Activated CD8-positive, alpha-beta memory T cell treated with anti-CD3 and anti-CD28 coated beads, Interleukin-2, amount 50 U/mL, for 1 hour (primary cell): ENCODE measurements around the gene ABCA5.
"Not testable (repeated sequence)": the region's sequence is repeated elsewhere in the genome, so short reads cannot be mapped to it uniquely, and the experiment has no call there.

Source experiments
- DNase-seq: peaks from one replicate; pipeline ENCODE4 v3.0.0-alpha.2; 2020; ENCODE audit errors: extremely low read depth

Gene ABCA5

DNA sequence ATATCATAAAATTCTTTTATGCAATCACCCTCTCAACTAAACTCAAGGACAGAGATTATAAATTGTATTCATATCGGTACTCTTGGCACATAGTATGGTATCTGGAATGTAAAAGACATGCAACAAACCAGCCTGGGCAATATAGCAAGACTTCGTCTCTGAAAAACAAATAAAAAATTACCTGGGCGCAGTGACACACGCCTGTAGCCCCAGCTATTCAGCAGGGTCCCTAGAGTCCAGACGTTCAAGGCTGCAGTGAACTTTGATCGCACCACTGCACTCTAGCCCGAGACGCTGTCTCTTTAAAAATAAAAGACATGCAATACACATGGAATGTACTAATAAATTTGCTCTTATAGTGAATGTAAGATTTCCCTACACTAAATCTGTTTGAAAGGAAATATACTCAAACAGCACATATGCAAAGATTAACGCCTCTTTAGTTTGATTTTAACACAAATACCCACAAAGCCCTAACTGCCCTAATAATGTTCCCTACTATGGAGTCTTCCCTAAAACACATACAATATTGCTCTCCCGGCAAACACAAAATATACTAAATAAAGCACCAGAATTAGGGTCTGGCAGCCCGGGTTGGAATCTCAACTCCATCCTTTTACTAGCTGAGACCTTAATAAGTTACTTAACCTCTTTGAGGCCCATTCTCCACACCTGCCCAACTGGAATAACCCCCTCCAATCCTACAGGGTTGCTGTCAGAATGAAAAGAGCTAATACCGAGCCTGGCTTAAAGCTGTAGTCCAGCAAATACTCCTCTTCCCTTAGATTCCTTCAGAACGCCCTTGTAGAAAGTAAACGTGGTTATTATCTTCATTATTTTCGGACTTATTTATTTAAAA lies 1.2 kb downstream of the ABCA5 start:
- no peak for DNase-seq

GRCh38 chr17:69323806-69324205 lies 3.1 kb downstream of the ABCA5 start:
- DNase-seq = no peak

DNA sequence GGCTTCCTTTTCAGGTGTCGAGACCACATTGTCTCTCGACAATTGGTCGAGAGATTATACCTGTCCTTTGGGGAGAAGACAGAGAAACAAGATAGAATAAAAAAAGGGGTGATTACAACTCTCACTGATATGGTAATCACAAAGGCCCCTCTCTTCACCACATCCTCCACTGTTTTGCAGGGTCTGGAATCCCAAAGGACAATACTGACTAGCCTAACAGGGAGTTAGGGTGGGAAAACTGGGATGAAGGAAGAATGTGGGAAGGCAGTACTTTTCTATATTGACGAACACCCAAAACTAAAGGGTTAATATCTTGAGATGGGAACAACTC lies 6.1 kb downstream of the ABCA5 start:
- DNase-seq = no peak

GRCh38 chr17:69320210-69320907 lies 6.6 kb downstream of the ABCA5 start:
- DNase-seq = no peak

DNA sequence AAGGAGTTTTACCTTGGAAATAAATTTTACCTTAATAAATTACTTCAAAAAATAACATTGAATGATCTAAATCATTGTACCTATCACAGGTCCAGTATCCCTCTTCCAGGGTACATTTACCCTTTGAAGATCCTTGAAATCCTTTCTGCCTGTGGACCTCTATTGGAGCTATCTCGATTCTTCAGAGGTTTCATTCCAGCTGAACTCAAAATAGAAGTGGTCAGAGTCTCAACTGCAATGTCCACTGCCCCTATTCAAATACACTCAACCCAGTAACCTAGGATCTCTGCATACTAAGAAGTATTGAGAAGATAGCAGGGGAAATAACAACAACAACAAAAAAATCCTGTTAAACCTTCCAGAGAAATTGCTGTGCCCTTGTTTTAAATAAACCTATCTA lies 9.3 kb downstream of the ABCA5 start:
- no peak for DNase-seq

GRCh38 chr17:69314246-69315065 lies 12.5 kb downstream of the ABCA5 start:
- DNase-seq = no peak

- DNase-seq = no peak
Measured at GRCh38 chr17:69305177-69305576, 21.8 kb downstream of the ABCA5 start.

GRCh38 chr17:69302682-69303081 lies 24.3 kb downstream of the ABCA5 start:
- no peak for DNase-seq

GRCh38 chr17:69300222-69300621 lies 26.7 kb downstream of the ABCA5 start:
- no peak for DNase-seq

GRCh38 chr17:69298120-69298722 lies 28.7 kb downstream of the ABCA5 start:
- not testable (repeated sequence) for DNase-seq

DNA sequence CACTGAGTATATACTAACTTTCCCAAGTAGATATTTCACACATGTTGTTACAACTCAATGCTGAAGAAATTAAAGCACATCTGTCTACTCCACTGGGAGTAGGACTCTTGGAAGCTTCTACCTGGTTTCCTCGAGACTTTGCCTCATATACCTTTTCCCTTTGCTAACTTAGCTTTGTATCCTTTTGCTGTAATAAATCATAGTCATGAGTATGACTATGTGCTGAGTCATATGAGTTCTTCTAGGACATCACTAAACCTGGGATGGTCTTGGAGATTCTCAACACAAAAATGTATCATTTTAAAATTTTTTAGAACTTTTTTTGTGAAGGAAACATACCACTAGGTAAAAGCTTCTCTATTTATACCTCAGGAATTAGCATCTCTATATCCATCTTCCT lies 39.8 kb downstream of the ABCA5 start:
- DNase-seq = no peak

- no peak for DNase-seq
Measured at GRCh38 chr17:69286257-69286656, 40.7 kb downstream of the ABCA5 start.

- no peak for DNase-seq
Measured at GRCh38 chr17:69284646-69285045, 42.3 kb downstream of the ABCA5 start.

- no peak for DNase-seq
Measured at GRCh38 chr17:69282002-69282401, 44.9 kb downstream of the ABCA5 start.

GRCh38 chr17:69276279-69276678 lies 50.7 kb downstream of the ABCA5 start:
- not testable (repeated sequence) for DNase-seq

GRCh38 chr17:69275751-69276150 lies 51.2 kb downstream of the ABCA5 start:
- DNase-seq = no peak

- no peak for DNase-seq
Measured at GRCh38 chr17:69271023-69271422, 55.9 kb downstream of the ABCA5 start.

- DNase-seq = no peak
Measured at GRCh38 chr17:69269131-69269998, 57.6 kb downstream of the ABCA5 start.

DNA sequence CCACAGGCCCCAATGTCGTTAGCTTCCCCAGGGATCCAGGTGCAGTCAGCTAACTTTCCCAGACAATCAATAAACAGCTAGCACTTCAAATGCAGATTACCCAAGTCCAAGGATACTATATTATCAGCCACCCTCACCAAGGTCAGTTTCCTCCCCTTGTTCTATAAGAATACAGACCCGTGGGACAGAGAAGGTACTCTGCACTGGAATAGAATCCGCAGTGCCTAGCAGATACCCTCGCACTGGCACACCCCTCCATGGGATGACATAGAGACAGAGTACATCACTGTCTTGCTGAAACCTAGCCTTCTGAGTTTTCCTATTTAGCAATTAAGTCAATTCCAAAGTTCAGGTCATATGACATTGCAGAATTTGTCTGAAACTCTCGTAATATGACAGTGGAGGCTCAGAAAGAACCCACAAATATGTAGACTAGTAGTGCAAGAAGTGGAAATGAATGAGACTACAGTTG lies 58.4 kb downstream of the ABCA5 start:
- no peak for DNase-seq

GRCh38 chr17:69267219-69267618 lies 59.7 kb downstream of the ABCA5 start:
- no peak for DNase-seq

DNA sequence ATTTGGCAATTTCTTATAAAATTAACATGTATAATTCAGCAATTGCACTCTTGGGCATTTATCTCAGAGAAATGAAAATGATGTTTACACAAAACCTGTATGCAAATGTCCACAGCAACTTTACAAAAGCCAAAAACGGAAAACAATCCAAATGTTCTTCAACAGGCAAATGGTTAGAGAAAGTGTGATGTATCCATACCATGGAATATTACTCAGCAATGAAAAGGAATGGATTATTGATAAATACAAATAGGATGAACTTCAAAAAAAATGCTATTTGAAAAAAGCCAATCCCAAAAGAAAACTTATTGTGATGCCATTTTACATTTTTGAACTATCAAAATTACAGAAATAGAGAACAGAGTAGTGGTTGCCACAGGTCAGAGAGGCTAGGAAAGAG lies 61.1 kb downstream of the ABCA5 start:
- DNase-seq = no peak
